ENCODE results near the gene VOPP1.

Gene VOPP1

GRCh38 chr7:55575733-55576132, 3.4 kb upstream of the VOPP1 start:
- no peak for DNase-seq (ENCODE audit: extremely low read depth, low read depth)
- TF ChIP-seq, protein P1, sequence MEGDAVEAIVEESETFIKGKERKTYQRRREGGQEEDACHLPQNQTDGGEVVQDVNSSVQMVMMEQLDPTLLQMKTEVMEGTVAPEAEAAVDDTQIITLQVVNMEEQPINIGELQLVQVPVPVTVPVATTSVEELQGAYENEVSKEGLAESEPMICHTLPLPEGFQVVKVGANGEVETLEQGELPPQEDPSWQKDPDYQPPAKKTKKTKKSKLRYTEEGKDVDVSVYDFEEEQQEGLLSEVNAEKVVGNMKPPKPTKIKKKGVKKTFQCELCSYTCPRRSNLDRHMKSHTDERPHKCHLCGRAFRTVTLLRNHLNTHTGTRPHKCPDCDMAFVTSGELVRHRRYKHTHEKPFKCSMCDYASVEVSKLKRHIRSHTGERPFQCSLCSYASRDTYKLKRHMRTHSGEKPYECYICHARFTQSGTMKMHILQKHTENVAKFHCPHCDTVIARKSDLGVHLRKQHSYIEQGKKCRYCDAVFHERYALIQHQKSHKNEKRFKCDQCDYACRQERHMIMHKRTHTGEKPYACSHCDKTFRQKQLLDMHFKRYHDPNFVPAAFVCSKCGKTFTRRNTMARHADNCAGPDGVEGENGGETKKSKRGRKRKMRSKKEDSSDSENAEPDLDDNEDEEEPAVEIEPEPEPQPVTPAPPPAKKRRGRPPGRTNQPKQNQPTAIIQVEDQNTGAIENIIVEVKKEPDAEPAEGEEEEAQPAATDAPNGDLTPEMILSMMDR (IDR thresholded peaks at IDR 0.05; ENCODE audit: low read depth, low read length, missing control alignments): no peak
- no peak overlapping the region for H3K4me3 ChIP-seq (replicated peaks; ENCODE audit: low read depth, low read length)

GRCh38 chr7:55575098-55575497, 2.8 kb upstream of the VOPP1 start:
- TF ChIP-seq, protein P1 (IDR thresholded peaks at IDR 0.05; ENCODE audit: low read depth, low read length, missing control alignments): no peak
- no peak overlapping the region for H3K4me3 ChIP-seq (replicated peaks; ENCODE audit: low read depth, low read length)
- no peak for DNase-seq (ENCODE audit: extremely low read depth, low read depth)

DNA sequence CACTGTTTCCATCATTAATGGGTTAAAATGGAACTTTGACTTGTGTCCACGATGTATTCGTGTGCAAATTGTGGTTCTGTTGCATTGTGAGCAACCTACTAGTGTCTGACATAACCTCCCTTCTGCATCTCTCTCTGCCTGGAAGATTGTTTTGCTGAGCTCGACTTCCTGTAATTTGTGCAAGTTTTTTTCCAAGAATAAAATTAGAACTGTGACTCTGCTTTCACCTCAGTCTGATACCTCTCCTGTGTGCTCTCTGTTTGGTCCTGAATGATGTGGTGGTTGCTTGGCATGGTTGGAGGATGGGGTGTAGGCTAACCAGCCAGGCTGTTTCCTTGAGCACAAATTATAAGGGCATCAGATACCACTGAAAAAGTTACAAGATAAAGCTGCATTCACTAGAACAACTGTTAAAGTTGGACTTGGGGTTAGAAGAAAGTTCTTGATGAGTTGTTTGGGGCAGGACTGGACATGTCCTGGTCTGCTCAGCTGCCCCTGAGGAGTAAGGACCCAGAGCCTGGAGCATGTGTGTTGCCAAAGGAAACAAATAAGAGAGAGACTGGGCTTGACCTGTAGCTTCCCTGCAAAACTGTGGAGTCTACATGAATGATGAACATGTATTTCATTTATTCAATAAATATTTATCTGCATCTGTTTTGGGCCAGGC, 1.9 kb upstream of the VOPP1 start:
- H3K4me3 ChIP-seq (replicated peaks; ENCODE audit: low read depth, low read length): no peak overlapping the region
- TF ChIP-seq, protein P1 (IDR thresholded peaks at IDR 0.05; ENCODE audit: low read depth, low read length, missing control alignments): no peak
- no peak for DNase-seq (ENCODE audit: extremely low read depth, low read depth)

- peak overlapping the region; percentile 52 for H3K4me3 ChIP-seq (replicated peaks; ENCODE audit: low read depth, low read length)
- TF ChIP-seq, protein P1 (IDR thresholded peaks at IDR 0.05; ENCODE audit: low read depth, low read length, missing control alignments): no peak
- no peak for DNase-seq (ENCODE audit: extremely low read depth, low read depth)
These were observed 1.1 kb upstream of the VOPP1 start for GRCh38 chr7:55573234-55573900.

DNA sequence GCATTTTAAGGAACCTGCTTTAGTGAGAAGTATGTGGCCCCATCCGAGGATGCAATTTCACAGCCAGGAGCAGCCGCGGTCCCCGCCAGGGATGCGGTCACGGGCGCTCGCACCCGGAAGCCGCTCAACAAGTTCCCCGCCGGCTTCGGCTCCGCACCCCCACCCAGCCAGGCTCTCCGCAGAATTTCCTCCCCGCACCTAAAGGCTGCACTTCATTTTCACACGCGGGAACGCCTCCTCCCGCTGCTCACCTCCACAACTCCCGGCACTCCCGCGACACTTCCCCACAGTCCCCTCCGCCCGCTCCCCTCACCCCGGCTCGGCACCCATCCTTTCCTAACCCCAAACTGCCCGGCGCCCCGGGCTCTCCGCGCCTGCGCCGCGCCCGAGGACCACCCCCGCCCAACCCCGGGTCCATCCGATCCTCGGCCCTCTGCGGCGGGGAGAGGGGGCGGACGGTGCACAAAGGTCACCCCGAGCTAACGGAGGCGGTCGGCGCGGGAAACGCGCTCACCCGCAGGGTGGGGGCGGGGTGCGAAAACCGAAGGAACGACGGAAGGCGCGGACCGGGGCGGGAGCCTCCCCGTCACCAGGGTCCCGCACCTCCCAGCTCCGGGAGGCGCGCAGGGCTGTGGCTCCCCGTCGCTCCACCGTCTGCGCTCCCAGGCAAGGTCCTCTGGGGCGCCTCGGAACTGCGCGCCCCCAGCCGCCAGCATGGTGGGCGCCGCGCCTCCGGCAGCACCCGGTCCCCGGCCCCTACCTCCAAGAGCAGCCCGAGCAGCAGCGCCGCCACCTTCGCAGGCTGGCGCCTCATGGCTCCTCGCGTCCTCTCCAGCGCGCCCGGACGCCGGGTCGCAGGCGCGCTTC, 558 bp downstream of the VOPP1 start:
- DNase-seq (ENCODE audit: extremely low read depth, low read depth): no peak
- TF ChIP-seq, protein P1 (IDR thresholded peaks at IDR 0.05; ENCODE audit: low read depth, low read length, missing control alignments): no peak
- peak overlapping the region; percentile 85 for H3K4me3 ChIP-seq (replicated peaks; ENCODE audit: low read depth, low read length)

DNA sequence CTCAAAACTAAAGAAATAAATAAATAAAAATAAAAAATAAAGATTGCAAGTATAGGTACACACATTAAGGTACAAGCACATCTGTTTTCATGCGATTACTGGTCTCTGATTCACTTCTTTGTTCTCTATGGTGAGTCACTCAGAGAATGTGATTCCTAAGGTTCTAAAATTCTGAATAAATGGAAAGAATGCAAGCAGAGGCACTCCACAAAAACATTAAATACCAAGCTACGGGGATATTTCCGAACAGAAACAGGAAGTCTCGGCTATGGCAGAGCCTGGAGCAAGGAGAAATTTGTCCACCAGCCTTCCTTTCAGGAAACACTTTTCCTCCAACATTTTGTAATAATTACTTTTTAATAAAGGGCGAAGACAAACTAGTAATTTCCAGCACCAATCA, 1.4 kb downstream of the VOPP1 start:
- peak overlapping the region; percentile 85 for H3K4me3 ChIP-seq (replicated peaks; ENCODE audit: low read depth, low read length)
- peak; percentile 45 for DNase-seq (ENCODE audit: extremely low read depth, low read depth)
- TF ChIP-seq, protein P1 (IDR thresholded peaks at IDR 0.05; ENCODE audit: low read depth, low read length, missing control alignments): no peak

Measured in HFF-Myc (cell line).